H1 (cell line): ENCODE data around the gene DYNLRB1. TPM values are rescaled to one million over a fixed set of nuclear protein-coding genes. Genes with fewer than 3 reads are reported as not detected.

Source experiments
- CTCF ChIA-PET: fragments of 300-600 bp; sonication (Branson Sonifier 250); formaldehyde crosslinking; loops from one replicate; lab custom pipeline; 2021; ENCODE audit not compliant: partially characterized antibody; lab: Charles Lee
- POLR2A ChIA-PET: fragments of 300-600 bp; sonication (Branson Sonifier 250); formaldehyde crosslinking; loops from one replicate; lab custom pipeline; 2021; ENCODE audit warnings: inconsistent platforms; ENCODE audit not compliant: partially characterized antibody; lab: Charles Lee
- DNase-seq, 2 experiments: peaks; one replicate each; pipeline versions ENCODE4 v3.0.0 to v3.0.0-alpha.2; 2010 to 2022; ENCODE audit warnings: low spot score in 2 of 2, low read depth in 1 of 2, mixed read lengths in 1 of 2
- FAIRE-seq: peaks from 2 replicates; lab custom pipeline; 2011; peaks lifted over from hg19 to GRCh38; lab: Jason Lieb, UNC
- H2AFZ ChIP-seq: 2 replicates; pipeline ENCODE4 v1.8.1; 2012; ENCODE audit warnings: low read length, inconsistent platforms
- H2AK5ac ChIP-seq: 2 replicates; pipeline ENCODE4 v1.6.1; 2013; ENCODE audit warnings: low read depth, low read length
- H2BK120ac ChIP-seq: replicated peaks from 2 replicates; pipeline ENCODE3; 2013; ENCODE audit warnings: low read depth, low read length, inconsistent platforms
- H2BK12ac ChIP-seq: 2 replicates; pipeline ENCODE4 v1.6.1; 2013; ENCODE audit warnings: low read depth, low read length
- H2BK15ac ChIP-seq: 2 replicates; pipeline ENCODE4 v1.6.1; 2013; ENCODE audit warnings: low read length
- H2BK20ac ChIP-seq: 2 replicates; pipeline ENCODE4 v1.6.1; 2013; ENCODE audit warnings: low read length
- H2BK5ac ChIP-seq: 2 replicates; pipeline ENCODE4 v1.6.1; 2013; ENCODE audit warnings: low read depth, low read length
- H3K14ac ChIP-seq: 2 replicates; pipeline ENCODE4 v1.6.1; 2013; ENCODE audit warnings: inconsistent platforms; ENCODE audit not compliant: insufficient read length
- H3K18ac ChIP-seq: 2 replicates; pipeline ENCODE4 v1.6.1; 2013; ENCODE audit warnings: low read length; ENCODE audit errors: extremely low read depth
- H3K23ac ChIP-seq: 2 replicates; pipeline ENCODE4 v1.6.1; 2013; ENCODE audit warnings: inconsistent platforms; ENCODE audit not compliant: insufficient read length
- H3K23me2 ChIP-seq: 2 replicates; pipeline ENCODE4 v1.6.1; 2013; ENCODE audit warnings: low read depth, low read length
- H3K27ac ChIP-seq: 2 replicates; pipeline ENCODE4 v1.6.1; 2011; ENCODE audit warnings: low read depth, low read length, inconsistent platforms
- H3K27me3 ChIP-seq, 4 experiments: replicated peaks in 1 of 4; 1 replicate in 1 of 4; 2 replicates in 3 of 4; pipeline versions ENCODE4 v1.6.1 to v1.8.1; 2011 to 2013; ENCODE audit warnings: low read length in 3 of 4, mild to moderate bottlenecking in 3 of 4, inconsistent platforms in 2 of 4, mixed read lengths in 2 of 4, moderate library complexity in 1 of 4; ENCODE audit not compliant: control insufficient read depth in 3 of 4, insufficient read depth in 3 of 4; ENCODE audit errors: extremely low read depth in 1 of 4
- H3K36me3 ChIP-seq, 4 experiments: 2 replicates each; pipeline versions ENCODE4 v1.6.1 to v1.8.1; 2011 to 2013; ENCODE audit warnings: mild to moderate bottlenecking in 4 of 4, low read length in 3 of 4, moderate library complexity in 2 of 4, control low read depth in 1 of 4, inconsistent platforms in 1 of 4; ENCODE audit not compliant: insufficient read depth in 4 of 4, control insufficient read depth in 2 of 4
- H3K4ac ChIP-seq: replicated peaks from 2 replicates; pipeline ENCODE3; 2013; ENCODE audit warnings: low read length, low read depth, mixed read lengths, inconsistent platforms; ENCODE audit not compliant: insufficient read length
- H3K4me1 ChIP-seq, 4 experiments: replicated peaks in 1 of 4; 1 replicate in 1 of 4; 2 replicates in 3 of 4; pipeline versions ENCODE4 v1.6.1 to v1.8.1; 2011 to 2013; ENCODE audit warnings: low read length in 3 of 4, inconsistent platforms in 2 of 4, mixed read lengths in 1 of 4; ENCODE audit not compliant: insufficient read depth in 4 of 4, control insufficient read depth in 3 of 4
- H3K4me2 ChIP-seq, 2 experiments: 2 replicates each; pipeline versions ENCODE4 v1.6.1 to v1.8.1; 2011 to 2013; ENCODE audit warnings: low read depth in 2 of 2, low read length in 2 of 2, control low read depth in 1 of 2, inconsistent platforms in 1 of 2, mild to moderate bottlenecking in 1 of 2; ENCODE audit not compliant: insufficient read depth in 1 of 2
- H3K4me3 ChIP-seq, 4 experiments: fragments of 200-600, 300-600 bp in 1 of 4; sonication (generic), shearing (Covaris generic), sonication (Bioruptor Twin) in 1 of 4; 2 replicates each; pipeline versions ENCODE4 v1.5.1 to v1.8.1; 2011 to 2016; ENCODE audit warnings: low read length in 4 of 4, low read depth in 3 of 4, control low read depth in 2 of 4, inconsistent platforms in 2 of 4, mild to moderate bottlenecking in 2 of 4, mixed read lengths in 1 of 4, moderate library complexity in 1 of 4; ENCODE audit not compliant: insufficient read depth in 2 of 4; ENCODE audit errors: extremely low read depth in 1 of 4
- H3K56ac ChIP-seq: replicated peaks from 2 replicates; pipeline ENCODE3; 2013; ENCODE audit warnings: low read depth, mild to moderate bottlenecking, mixed read lengths, low read length, inconsistent platforms; ENCODE audit not compliant: insufficient read length
- H3K79me1 ChIP-seq: 2 replicates; pipeline ENCODE4 v1.6.1; 2013; ENCODE audit warnings: low read depth, low read length, control low read depth
- H3K79me2 ChIP-seq, 2 experiments: 2 replicates each; pipeline versions ENCODE4 v1.6.1 to v1.8.1; 2012 to 2013; ENCODE audit warnings: low read length in 2 of 2, mild to moderate bottlenecking in 2 of 2, inconsistent platforms in 1 of 2; ENCODE audit not compliant: insufficient read depth in 2 of 2, control insufficient read depth in 1 of 2
- H3K9ac ChIP-seq, 4 experiments: replicated peaks in 1 of 4; 1 replicate in 1 of 4; 2 replicates in 3 of 4; pipeline versions ENCODE4 v1.6.1 to v1.8.1; 2011 to 2013; ENCODE audit warnings: low read depth in 3 of 4, low read length in 3 of 4, control low read depth in 2 of 4, mild to moderate bottlenecking in 2 of 4, moderate library complexity in 2 of 4, inconsistent platforms in 1 of 4; ENCODE audit errors: extremely low read depth in 1 of 4
- H3K9me3 ChIP-seq, 2 experiments: 2 replicates each; pipeline versions ENCODE4 v1.6.1 to v1.8.1; 2012 to 2013; ENCODE audit warnings: mild to moderate bottlenecking in 2 of 2, moderate library complexity in 2 of 2, control low read depth in 1 of 2, inconsistent platforms in 1 of 2, low read depth in 1 of 2, low read length in 1 of 2, mixed read lengths in 1 of 2; ENCODE audit not compliant: insufficient read depth in 2 of 2
- H4K20me1 ChIP-seq, 2 experiments: replicated peaks in 1 of 2; 2 replicates each; pipeline versions ENCODE3 to v1.8.1; 2011 to 2013; ENCODE audit warnings: inconsistent platforms in 2 of 2, low read length in 2 of 2, mild to moderate bottlenecking in 1 of 2; ENCODE audit not compliant: insufficient read depth in 2 of 2, control insufficient read depth in 1 of 2
- H4K5ac ChIP-seq: 2 replicates; pipeline ENCODE4 v1.6.1; 2013; ENCODE audit warnings: low read length, low read depth, mixed read lengths, inconsistent platforms; ENCODE audit not compliant: insufficient read length
- H4K8ac ChIP-seq: 2 replicates; pipeline ENCODE4 v1.8.0; 2013; ENCODE audit warnings: mild to moderate bottlenecking, moderate library complexity, low read length, inconsistent platforms; ENCODE audit not compliant: insufficient read depth; ENCODE audit errors: extremely low read depth
- H4K91ac ChIP-seq: replicated peaks from 2 replicates; pipeline ENCODE3; 2013; ENCODE audit warnings: low read length, mixed read lengths, inconsistent platforms; ENCODE audit not compliant: insufficient read length
- ASH2L ChIP-seq: fragments of 200-600, 300-600 bp; sonication (generic); IDR thresholded peaks from one replicate; pipeline ENCODE4 v1.7.1; 2017; ENCODE audit warnings: low read length
- BCL11A ChIP-seq, 2 experiments: IDR thresholded peaks; one replicate each; pipeline ENCODE4 v1.6.1; 2011; ENCODE audit warnings: low read depth in 2 of 2, low read length in 2 of 2, mild to moderate bottlenecking in 2 of 2
- EP300 ChIP-seq, 2 experiments: IDR thresholded peaks; 1 replicate in 1 of 2; 2 replicates in 1 of 2; pipeline ENCODE4 v1.6.1; 2011 to 2012; ENCODE audit warnings: low read depth in 2 of 2, low read length in 2 of 2, mild to moderate bottlenecking in 2 of 2, borderline replicate concordance in 1 of 2, inconsistent platforms in 1 of 2, moderate library complexity in 1 of 2
- POLR2AphosphoS5 ChIP-seq: IDR thresholded peaks from 2 replicates; pipeline ENCODE4 v1.6.1; 2011; ENCODE audit warnings: low read depth, low read length
- RFX5 ChIP-seq: IDR thresholded peaks from 2 replicates; pipeline ENCODE4 v1.6.1; 2011; ENCODE audit warnings: low read depth, low read length, improper control_type of control experiment, borderline replicate concordance
- RNF2 ChIP-seq: fragments of 200-900, 300-1000 bp; sonication (generic); IDR thresholded peaks from 2 replicates; pipeline ENCODE4 v1.7.1; 2016; ENCODE audit warnings: borderline replicate concordance, low read depth, mild to moderate bottlenecking, antibody characterized with exemption, low read length; ENCODE audit not compliant: poor library complexity, severe bottlenecking; ENCODE audit errors: missing control alignments
- SIRT6 ChIP-seq: IDR thresholded peaks from one replicate; pipeline ENCODE4 v1.7.1; 2012; ENCODE audit warnings: low read length, inconsistent platforms
- SP1 ChIP-seq: IDR thresholded peaks from 2 replicates; pipeline ENCODE4 v1.6.1; 2011; ENCODE audit warnings: low read depth, low read length
- SP2 ChIP-seq: IDR thresholded peaks from 2 replicates; pipeline ENCODE4 v1.6.1; 2012; ENCODE audit warnings: mild to moderate bottlenecking, low read length, inconsistent platforms
- TCF12 ChIP-seq: IDR thresholded peaks from 2 replicates; pipeline ENCODE4 v1.6.1; 2011; ENCODE audit warnings: low read depth, mild to moderate bottlenecking, low read length
- WGBS, 2 experiments: shearing (Covaris generic) in 1 of 2; methylation state at CpG; one replicate each; pipeline versions ENCODE4 v1.1.6 to v1.1.7; 2013 to 2015; ENCODE audit warnings: low lambda C conversion rate in 2 of 2, mixed read lengths in 2 of 2, inconsistent platforms in 1 of 2, low coverage in 1 of 2, missing lambda C conversion rate in 1 of 2; ENCODE audit not compliant: insufficient replicate concordance in 2 of 2, insufficient coverage in 1 of 2, insufficient read length in 1 of 2; ENCODE audit errors: extremely low coverage in 1 of 2, missing lambda C conversion rate in 1 of 2; 5-methylcytosine and 5-hydroxymethylcytosine counted together
- polyA plus RNA-seq, 7 experiments: library from polyadenylated mRNA; depleted of rRNA in 3 of 7; stranded (reverse) in 5 of 7; unstranded in 2 of 7; fragments of >200 nt in 5 of 7; fragments of 200-250 nt in 2 of 7; gene quantifications; 1 replicate in 5 of 7; 2 replicates in 1 of 7; 4 replicates in 1 of 7; pipeline versions ENCODE4 v1.2.1 to v1.2.3, GENCODE V29; 2011 to 2013; ENCODE audit warnings: missing spikeins in 2 of 7, mixed read lengths in 2 of 7
- total RNA-seq: library from RNA; stranded (reverse); fragmentation: NEBNext Ultra II Directional; extraction: Animal tissue kit (Norgen Biotek cat#: 25700); gene quantifications from 2 replicates; pipeline ENCODE4 v1.2.1, GENCODE V29; 2021
- TF ChIP-seq, protein P1 (sequence below): IDR thresholded peaks from 2 replicates; pipeline ENCODE4 v1.6.1; 2012; ENCODE audit warnings: inconsistent platforms
- TF ChIP-seq, protein P2 (sequence below): IDR thresholded peaks from 2 replicates; pipeline ENCODE4 v1.6.1; 2012; ENCODE audit warnings: low read length, inconsistent platforms

The DYNLRB1 gene
- total and polyA plus RNA-seq, 2 of the 8 experiments (the other 6 are each of a cell fraction or from before 2014, with no cell fraction given): 109 to 214 TPM

DNA sequence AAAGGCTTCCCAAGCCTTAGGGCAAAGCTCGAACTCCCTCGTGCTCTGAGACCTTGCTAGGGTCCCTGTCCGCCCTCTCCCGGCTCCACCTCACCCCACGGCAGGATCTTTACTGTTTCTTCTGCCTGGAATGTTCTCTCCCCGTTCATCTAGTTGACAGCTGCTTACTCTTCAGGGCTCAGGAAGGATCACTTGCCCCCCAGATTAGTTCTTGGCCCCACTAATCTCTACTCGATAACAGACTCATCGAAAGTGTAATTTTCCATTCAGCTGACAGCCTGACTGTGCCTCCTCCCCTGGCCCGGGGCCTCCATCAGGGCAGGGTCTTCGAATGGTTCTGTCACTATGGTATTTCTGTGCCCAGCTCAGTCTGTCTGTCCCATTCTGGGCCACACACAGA, 45.4 kb downstream of the DYNLRB1 start:
- Histone ChIP-seq H3K4me1 (peaks cover 0 to 2% (median 0%) of the 10 kb centered on the region in 4 experiments; a peak in 1 of 7 replicates), H2BK5ac (no peak overlapping the region), H3K4ac (no peak overlapping the region), H3K9me3 (no peaks in the 10 kb centered on the region), H3K14ac (no peak overlapping the region), H3K27me3 (no peaks in the 10 kb centered on the region; a peak in 2 of 7 replicates), H3K79me1 (peaks cover 6% of the 10 kb centered on the region), H3K23me2 (peaks cover 6% of the 10 kb centered on the region), H3K36me3 (no peaks in the 10 kb centered on the region), H2BK120ac (no peak overlapping the region), H2BK20ac (no peak overlapping the region), H2AFZ (no peak overlapping the region), H4K8ac (no peak overlapping the region), H2AK5ac (no peak overlapping the region), H2BK12ac (no peak overlapping the region), H3K79me2 (no peaks in the 10 kb centered on the region), H4K91ac (no peak overlapping the region), H2BK15ac (no peak overlapping the region), H4K20me1 (peaks cover 0 to 10% of the 10 kb centered on the region in 2 experiments), H3K4me3 (no peak overlapping the region), H3K9ac (no peak overlapping the region), H3K18ac (no peak overlapping the region), H3K23ac (no peak overlapping the region), H3K4me2 (no peak overlapping the region), H4K5ac (no peak overlapping the region), H3K27ac (no peak overlapping the region), H3K56ac (no peak overlapping the region)
- ChIA-PET CTCF (interaction anchor here (0.7 to 6.2 kb wide), 16 partner anchors 9 to 419 kb away, joined by 3 to 48 read pairs (median 4); partner anchors contain the start of gene TP53INP2), POLR2A (interaction anchor here (0.6 to 1.0 kb wide), 2 partner anchors 144 to 163 kb away, joined by 3 read pairs; no protein-coding TSS in a partner anchor)
- FAIRE-seq (no peak), DNase-seq (no peak)
- WGBS, 2 experiments: 89% methylated on average over 10 of the region's 10 CpGs; no CpG with 5 or more reads in 1 of the 2 experiments
- TF ChIP-seq, protein P1, sequence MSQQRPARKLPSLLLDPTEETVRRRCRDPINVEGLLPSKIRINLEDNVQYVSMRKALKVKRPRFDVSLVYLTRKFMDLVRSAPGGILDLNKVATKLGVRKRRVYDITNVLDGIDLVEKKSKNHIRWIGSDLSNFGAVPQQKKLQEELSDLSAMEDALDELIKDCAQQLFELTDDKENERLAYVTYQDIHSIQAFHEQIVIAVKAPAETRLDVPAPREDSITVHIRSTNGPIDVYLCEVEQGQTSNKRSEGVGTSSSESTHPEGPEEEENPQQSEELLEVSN: no peak
- TF ChIP-seq RFX5 (no peak), POLR2AphosphoS5 (no peak), SP1 (no peak), SIRT6 (no peak), SP2 (no peak), ASH2L (no peak), BCL11A (IDR thresholded peaks at IDR 0.05; ENCODE audit: low read depth in 2 of 2, low read length in 2 of 2) (no peak), RNF2 (no peak), TCF12 (no peak), EP300 (IDR thresholded peaks at IDR 0.05; ENCODE audit: borderline replicate concordance in 1 of 2, low read depth in 2 of 2, low read length in 2 of 2) (no peak)
- TF ChIP-seq, protein P2, sequence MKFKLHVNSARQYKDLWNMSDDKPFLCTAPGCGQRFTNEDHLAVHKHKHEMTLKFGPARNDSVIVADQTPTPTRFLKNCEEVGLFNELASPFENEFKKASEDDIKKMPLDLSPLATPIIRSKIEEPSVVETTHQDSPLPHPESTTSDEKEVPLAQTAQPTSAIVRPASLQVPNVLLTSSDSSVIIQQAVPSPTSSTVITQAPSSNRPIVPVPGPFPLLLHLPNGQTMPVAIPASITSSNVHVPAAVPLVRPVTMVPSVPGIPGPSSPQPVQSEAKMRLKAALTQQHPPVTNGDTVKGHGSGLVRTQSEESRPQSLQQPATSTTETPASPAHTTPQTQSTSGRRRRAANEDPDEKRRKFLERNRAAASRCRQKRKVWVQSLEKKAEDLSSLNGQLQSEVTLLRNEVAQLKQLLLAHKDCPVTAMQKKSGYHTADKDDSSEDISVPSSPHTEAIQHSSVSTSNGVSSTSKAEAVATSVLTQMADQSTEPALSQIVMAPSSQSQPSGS: no peak
